Stimulated activated CD8-positive, alpha-beta memory T cell treated with anti-CD3 and anti-CD28 coated beads, Interleukin-7, amount 100 ng/mL, for 24 hours (primary cell): ENCODE data around the gene ADARB1.

Source experiments
- DNase-seq: peaks from one replicate; pipeline ENCODE4 v3.0.0-alpha.2; 2020; ENCODE audit warnings: low read depth

Gene ADARB1

DNA sequence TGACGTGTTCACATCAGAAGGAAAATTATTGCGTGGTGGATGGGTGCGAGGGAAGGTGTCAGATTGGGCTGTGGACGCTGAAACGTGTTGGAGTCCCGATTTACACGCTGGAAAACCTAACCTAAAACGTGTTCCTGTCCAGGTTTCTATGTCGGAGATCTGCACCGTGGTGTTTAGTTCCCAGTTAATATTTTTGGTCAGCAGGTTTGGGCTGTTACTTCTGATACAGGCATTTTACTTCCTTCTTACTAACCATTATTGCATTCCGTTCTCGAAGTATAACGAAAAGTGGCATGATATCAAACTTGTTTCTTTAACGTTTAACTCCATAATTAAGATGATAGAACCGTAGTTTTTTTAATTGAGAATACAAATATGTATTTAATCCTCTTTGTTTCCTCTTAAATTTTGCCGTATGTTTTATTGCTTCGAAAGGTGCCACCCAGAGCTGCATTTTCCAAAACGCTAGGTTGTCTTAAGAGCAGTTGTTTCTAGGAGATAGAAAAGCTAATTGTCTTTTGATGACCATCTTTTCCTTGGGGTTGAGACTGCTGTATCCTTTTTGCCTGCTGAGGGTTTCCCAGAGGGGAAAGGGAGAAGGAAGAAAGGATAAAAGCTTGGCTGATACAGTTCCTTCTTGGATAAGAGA is 1.3 kb downstream of the ADARB1 start:
- no peak for DNase-seq

DNA sequence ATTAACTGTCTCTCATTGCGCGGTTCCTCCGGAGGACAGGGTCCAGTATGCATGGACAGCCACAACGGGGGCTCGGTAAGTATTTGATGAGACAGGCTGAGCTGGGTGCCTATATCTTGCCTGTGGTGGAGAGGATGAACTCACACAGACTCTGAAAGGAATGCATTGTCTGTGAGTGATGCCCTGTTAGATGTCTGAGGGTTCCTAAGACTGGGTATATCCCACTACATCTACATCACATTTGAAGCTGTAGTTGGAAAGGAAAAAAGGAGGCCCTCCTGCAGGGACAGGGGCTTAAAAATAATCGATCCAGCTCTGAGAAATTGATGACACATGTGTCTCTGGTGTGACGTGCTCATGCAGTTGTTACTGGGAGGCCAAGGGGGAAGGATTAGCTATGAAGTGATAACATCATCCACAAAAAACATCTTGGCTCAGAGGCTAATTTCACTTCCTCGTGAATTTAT is 1.9 kb downstream of the ADARB1 start:
- DNase-seq = no peak

DNA sequence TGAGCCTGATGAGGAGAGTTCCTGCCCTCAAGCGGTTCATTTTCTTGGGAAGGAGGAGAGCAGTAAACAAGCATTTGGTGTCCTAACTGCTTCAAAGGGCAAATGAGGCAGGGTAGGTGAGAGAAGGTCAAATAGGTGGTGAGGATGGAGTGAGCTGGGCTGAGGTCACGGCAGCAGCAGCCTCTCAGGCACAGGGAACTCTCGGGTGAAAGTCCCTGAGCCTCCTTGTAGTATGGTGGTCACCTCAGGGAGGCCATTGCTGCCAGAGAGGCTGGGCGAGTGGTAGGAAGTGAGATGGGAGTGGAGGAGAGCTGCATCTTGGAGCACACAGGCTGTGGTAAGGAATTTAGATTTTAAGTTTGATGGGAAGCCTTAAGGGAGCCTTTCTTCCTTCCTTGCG is 4.0 kb downstream of the ADARB1 start:
- no peak for DNase-seq

DNA sequence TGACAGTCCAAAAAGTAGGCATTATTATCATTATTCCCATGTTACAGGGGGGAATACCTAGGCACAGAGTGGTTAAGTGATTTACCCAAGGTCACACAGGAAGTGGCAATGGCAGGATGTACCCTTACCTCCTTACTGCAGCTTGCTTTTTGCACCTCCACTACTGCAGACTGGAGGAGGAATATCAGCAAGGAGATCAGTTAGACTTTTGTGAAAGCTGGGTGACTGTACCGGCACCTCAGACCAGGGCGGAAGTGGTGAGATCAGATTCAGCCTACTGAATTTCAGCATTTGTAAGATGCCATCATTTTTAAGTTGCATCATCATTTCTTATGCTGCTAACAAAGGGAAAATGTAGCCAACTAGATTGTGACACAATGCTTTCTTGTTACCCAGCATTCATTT is 4.5 kb downstream of the ADARB1 start:
- peak; percentile 46 for DNase-seq

DNA sequence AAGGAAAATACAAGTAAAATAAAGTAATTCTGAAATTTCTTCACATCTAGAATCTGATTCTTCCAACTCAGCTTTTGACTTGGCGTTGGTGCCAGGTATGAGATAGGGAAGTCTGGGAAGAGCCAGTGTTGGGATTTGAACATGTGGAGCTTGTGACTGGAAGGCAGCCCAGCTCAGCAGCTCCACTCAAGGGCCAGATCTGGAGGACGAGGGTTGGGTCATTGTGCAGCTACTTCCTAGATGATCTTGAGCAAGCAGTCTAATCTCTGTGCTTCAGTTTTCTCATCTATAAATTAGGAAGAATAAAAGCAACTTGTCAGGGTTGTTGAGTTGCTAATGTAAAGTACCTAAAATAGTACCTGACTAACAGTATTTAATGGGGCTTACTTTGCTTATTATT is 5.0 kb downstream of the ADARB1 start:
- DNase-seq = no peak

DNA sequence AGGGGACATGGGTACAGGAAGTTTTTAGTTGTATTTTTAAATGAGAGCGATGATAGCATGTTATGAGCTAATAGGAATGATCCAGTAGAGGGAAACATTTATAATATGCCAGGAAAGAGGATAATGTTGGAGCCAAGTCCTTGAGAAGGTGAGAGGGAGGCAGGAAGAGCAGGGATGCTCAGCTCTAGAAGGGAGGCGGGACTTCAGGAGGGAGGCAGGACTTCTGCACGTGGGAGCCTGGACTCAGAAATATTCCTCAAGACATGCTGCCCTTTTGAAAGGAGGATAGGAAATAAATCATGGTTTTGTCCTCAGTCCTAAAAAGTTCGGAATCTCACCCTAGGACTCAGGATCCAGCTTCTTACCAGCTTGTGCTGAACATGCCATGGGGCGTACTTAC is 5.9 kb downstream of the ADARB1 start:
- no peak for DNase-seq

DNA sequence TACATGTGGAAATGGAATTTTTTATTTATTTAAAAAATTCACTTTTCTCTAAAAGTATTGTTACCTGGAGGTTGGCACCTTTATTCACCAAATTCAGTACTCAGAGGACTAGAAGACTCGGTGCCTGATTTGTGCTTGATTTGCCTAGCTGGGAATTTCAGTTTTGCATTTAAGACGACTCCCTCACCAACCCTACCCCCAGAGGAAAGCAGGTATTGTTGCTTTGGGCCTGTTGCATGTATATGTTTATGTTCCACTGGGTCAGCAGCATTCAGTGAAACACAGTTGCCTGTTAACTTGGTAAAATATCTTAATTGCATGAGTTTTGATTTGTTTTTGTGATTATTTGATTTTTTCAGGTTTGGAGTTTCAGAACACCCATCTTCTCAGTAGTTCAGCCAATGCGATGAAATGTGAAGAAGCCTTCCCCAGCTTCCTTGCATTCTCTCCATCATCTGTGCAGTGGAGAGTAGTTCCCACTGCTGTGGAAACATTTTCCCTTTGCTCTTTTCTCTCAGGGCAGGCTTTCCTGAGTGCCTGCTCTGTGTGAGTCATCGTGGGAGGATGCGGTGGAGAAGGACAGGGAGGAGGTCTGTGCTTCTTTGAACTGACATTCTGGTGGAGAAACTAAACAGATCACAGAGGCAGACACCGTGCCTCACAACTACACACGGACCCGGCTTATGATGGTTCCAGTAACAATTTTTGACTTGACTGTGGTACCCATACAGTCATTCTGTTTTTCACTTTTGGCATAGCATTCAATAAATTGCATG is 6.4 kb downstream of the ADARB1 start:
- no peak for DNase-seq

DNA sequence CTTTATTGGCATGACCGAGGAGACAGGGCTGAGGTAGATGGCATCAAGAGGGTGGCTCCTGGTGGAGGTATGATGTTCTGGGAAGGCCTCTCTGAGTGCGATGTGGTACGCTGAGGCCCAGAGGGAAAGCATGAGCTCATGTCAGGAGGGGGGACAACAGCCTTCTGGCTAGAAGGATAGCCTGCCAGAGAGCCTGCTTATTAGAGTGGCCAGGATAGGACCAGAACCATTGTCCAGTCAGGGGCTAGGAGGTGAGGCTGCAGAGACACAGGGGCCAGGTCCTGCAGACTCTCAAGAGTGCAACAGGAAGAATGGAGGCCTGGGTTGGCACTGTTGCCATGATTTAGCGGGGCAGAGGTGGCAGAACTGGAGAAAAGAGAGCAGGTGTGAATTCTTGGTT is 7.3 kb downstream of the ADARB1 start:
- no peak for DNase-seq

DNA sequence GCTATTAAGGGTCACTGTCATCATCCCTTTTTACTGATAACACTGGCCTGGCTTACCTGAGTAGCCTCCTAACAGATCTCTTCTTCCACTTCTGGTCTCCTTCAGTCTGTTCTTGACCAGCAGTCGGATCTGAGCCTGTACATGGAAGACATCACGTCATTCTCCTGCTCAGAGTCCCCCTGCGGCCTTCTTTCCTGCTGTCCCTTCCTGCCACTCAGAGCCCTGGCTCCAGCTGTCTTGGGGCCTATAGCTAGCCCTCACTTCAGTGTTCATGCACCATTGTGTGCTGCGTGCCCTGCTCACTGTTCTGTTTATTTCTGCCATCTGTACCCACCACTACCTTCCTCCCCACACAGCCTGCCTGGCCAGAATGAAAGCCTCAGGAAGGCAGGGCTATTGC is 8.4 kb downstream of the ADARB1 start:
- DNase-seq = no peak

DNA sequence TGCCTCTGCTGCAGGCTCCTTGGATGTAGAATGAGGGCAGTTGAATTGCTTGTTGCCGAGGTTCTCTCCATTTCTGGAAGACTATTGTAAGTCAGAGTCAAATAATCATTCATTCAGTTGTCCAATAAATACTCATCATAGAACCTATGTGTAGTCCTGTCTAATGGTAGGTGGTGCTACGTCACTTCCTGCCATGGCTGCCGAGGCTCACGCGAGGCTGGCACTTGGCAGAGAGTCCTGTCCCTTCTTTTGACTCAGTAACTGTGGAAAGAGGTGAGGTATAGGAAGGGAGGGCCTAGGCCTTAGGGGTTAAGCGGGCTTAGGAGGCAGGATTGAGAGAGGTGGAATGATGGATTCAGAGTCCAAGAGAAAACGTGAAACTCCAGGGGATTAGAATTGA is 9.7 kb downstream of the ADARB1 start:
- no peak for DNase-seq

DNA sequence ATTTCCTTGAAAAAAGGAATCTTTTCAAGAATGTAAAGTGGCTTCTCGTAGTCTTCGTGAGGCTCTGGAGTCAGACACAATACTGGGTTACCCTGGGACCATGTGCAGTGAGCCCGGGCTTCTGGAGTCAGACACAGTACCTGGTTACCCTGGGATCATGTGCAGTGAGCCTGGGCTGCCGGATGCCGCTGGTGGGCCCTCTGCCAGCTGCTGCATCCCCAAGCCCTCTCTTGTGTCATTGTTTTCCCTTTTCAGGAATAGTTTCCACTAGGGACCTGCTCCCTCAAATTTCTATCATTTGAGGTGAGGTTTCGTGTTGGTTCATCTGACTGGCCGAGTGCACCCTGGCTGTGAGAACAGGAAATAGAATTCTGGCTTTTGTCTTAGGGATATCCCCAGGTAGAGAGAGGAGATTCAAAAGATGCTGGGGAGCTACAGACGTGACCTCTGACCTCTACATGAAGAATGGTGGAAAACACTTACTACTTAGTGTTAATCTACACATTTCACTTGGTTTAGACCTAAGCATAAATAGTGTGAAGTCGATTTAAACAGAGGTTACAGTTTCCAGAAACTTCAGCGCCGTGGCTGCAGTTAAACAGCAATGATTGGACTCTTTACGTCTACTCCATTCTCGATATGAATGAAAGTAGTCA is 10.6 kb downstream of the ADARB1 start:
- no peak for DNase-seq

DNA sequence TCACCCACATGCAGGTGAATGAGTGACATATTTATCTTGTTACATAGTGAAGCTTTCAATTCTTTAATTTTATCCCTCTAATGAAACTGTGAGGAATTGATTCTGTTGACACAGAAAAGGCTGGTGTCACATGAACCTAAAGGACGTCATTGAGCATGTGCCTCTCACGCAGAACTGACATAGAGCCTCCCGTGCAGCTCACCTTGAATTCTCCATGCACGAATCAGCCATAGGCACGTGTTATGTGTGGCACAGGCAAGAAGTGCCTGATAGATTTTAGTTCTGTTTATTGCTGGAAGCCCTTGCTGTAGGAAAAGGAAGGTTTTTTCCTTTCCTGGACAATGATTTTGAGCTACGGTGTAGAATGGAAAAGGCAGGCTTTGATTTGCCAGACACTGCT is 11.3 kb downstream of the ADARB1 start:
- DNase-seq = no peak

DNA sequence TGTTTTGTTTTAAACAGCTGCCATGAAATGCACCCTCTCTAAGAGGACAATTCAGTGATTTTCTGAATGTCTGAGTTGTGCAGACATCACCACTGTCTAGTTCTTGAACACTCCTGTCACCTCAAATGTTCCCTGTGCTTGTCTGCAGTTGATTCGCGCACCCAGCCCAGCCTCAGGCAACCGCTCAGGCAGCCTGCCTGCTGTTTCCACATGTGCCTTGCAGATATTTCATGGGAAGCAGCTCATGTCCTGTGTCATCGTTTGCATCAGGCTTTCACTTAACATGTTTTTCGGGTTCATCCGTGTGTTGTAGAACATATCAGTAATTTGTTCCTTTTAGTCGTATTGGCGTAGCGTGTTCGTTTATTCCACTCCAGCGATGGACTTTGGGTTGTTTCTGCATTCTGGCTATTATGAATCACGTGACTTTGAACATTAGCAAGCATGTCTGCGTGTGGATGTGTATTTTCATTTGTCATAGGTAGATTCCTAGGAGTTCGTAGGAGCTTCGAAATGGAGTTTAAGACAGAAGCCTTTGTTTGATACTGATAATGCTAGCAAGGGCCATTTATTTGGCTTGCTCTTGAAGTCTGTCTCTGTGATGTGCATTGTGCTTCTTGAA is 12.1 kb downstream of the ADARB1 start:
- no peak for DNase-seq

DNA sequence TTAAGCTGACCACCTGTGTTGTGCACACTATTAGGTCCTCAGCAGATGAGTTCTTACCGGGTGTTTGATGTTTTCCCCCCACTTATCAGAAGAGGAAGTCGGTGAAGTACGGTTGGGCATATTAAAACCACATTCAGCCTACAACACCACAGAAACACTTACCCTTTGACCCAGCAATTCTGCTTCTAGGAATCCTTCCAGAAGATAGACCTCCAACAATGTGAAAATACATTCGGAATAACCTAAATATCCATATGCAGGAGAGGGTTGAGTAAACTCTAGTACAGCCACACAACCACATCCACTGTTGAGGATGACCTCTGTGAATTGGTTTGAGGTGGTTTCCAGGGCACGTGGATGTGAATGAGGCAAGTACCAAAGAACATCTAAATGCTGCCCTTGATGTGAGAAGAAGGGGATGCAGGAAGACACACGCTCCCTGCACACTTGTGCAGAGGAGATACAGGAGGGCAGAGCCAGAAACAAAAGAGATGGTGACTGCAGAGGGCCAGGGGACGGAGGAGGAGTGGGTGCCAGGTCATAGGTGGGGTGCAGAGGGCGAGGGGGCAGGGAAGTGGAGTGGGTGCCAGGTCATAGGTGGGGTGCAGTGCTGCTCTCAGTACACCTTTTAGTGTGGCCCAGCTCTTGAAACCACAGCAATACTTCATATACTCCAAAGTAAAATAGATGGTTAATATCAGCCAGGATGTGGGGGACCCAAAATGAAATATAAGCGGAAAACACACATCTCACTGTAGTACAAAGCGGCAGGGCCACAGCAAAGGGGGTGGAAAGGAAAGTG is 12.8 kb downstream of the ADARB1 start:
- DNase-seq = no peak

DNA sequence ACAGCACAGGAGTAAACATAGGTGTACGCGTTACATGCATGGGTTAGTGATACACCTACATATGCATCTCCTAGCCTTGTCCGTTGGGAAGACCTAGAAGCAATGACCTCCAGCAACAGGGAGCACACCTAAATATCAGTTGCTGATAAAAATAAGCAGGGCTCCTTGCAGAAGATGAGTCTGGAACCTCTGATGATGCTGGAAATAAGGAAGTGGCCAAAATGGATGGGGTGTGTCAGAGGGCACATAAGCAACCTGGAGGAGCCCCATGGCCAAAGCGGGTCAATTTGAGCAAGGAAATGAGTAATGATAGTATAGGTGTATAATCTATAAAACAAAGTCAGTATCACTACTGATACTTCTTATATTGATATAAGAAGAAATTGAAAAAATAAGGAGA is 13.7 kb downstream of the ADARB1 start:
- no peak for DNase-seq

DNA sequence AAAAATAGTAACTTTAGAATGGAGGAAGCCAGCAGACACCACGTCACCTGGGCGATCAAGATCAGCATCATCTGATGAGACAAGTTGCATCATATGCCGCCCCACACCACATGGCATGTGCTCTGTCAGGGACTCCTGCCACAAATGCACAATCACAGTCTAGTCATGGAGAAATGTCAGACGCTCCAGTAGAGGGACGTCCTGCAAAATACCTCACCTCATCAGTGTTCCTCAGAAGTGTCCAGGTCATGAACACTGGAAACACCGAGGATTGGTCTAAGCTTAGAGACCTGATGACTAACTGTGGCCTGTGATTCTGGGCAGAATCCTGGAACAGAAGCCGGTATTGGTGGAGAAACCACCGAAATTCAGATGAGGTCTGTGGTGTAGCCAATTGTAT is 14.3 kb downstream of the ADARB1 start:
- no peak for DNase-seq

DNA sequence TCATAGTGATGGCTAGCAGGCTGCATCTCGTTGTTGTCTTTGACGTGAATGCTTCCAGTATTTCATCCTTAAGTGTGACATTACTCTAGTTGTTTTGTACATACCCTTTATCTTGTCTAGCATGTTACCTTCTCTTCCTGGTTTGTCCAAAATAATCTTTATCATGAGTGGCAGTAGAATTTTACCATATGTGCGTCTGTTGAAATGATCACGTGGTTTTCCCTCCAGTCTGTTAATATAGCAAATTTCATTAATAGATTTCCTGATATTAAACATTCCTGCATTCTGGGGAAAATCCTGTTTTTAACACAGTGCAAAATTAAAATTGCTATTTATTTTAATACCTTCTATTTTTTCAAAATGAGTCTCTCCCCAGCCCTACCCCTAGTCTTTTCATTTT is 15.6 kb downstream of the ADARB1 start:
- DNase-seq = no peak

DNA sequence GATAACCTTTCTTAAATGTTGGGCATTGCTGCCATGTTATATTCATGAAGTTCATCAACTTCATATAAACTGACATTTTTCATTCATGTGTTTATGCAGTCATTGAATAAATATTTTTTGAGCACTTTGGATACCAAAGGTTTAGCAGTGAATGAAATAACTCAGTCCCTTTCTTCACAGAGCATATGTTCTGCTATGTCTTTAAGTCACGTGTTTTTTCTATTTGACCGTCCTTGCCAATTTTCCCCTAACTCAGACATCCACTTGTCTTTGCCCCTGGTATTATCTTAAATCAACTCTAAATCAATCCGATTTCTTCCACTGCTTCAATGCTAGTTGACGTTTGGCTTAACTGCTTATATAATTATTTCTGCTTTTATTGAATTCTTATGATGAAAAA is 16.6 kb downstream of the ADARB1 start:
- no peak for DNase-seq

DNA sequence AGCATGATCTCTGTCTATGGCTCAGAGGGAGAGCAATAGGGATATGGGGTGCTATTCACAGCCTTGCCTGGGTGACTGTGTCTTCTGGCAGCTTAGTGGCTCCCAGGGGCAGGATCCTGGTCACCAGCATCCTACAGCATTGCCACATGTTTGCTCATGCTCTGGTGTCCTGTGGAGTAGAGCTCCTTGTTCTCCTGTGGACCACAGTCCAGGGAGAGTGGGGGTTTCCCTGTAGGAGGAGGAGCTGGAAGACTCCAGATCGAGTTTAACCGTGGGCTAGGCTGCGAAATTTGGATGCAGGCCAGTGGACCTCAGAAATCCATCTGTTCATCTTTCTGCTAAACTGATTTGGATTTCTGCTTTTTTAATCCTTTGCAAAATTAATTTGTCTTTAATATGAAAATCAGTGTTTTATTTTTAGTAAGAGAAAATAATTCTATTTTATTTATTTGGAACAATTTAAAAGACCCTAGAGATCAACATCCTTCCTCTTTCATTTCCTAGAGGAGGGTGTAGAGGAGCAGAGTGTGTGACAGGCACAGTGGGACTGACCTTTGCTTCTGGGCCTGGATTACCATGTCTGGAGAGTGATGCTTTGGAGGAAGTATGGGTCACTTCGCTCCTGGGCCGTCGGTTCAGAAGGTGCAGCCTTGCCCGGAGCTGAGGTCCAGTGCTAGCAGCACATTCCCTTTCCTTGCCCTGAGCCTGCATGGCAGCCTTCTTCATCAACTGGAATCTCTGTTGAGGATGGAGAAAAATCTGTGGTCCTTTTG is 17.4 kb downstream of the ADARB1 start:
- DNase-seq = no peak

DNA sequence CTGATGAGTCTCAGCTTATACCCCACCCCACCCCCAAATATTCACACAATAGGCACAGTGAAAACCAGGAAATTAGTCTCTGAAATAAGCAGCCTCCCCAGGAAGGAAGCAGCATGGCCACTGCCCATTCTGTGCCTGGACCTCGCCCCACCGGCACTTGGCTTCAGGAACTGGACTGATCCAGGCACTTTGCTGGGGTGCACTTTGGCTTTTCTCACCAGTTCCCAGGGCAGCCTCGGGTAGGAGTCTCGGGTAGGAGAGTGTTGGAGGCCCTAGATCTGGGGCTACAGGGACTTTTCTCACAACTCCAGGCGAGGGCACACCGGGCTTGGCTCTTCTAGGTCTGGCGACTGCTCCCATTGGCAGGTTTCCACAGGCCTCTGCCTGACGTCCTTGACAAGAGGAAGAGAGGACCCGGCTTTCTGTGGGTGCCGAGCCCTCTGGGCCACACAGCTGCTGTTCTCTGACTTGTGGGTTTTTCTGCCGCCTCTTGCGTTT is 18.7 kb downstream of the ADARB1 start:
- no peak for DNase-seq

DNA sequence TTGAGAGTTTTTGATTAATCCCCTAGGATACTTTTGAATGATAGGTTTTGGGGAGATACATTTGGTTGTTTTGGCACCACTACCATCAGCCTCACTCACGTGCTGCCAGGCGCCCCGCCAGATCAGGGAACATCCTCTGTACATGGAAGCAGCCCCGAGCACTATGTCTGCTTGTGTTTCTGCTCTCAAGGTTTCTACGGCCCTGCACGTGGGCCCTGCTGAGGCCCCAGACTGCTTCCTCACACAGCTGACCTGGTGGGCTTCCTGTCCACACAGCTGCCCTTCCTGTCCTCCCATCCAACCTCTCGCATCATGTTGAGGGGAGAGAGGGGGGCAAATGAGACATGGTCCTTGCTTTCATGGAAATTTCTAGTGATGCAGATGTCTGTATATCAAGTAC is 20.0 kb downstream of the ADARB1 start:
- no peak for DNase-seq
